ENCODE results near the gene PARD3. TPM values are rescaled to one million over a fixed set of nuclear protein-coding genes. Genes with fewer than 3 reads are reported as not detected.

Gene PARD3
- total and polyA plus RNA-seq, 12 donors = 17.0 to 93.8 (median 47.3) TPM

DNA sequence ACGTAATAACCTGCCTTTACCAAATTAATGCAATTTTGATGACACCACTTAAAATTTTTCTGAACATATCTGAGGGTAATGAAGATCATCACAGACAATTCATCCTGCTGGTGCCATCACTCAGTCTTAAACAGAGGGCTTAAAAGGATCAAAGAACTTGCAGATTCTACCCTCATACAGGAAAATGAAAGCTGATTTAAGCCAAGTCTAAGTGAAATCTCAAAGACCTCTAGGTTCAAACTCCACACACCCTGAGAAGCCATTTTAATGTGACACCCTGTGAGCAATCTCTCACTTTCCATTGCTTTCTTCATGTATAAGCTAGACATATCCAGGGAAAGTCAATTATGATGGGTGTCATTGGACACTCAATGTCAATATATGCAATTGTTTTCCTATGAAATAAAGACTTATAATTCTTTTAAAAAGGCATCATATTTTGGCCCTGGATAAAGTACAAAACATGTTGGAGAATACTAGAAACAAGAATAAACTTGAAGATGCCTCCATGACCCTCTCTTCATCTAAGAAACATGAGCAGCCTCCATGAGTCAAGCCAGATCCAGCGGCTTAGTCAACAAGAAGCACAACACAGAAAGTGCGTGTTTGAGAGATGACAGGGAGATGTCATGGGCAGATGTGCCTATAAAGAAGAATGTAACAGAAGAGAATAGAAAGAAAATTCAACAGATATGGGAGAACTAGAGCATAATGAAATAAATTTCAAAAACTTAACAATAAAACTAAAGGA is 291.9 kb downstream of the PARD3 start:
- 91 to 96% (median 94%) methylated on average over 3 of the region's 3 CpGs for WGBS, 4 donors
- no peak for DNase-seq
- intact Hi-C loops (cut with DNase I) = no loop called here
- Histone ChIP-seq H3K4me3 (no peak overlapping the region), H3K27ac (no peak overlapping the region), H3K9me3 (replicated peaks in 1 of 3) (no peaks in the 10 kb centered on the region), H3K4me1 (replicated peaks in 1 of 2) (peaks cover 9 to 20% of the 10 kb centered on the region in 2 donors), H3K36me3 (replicated peaks in 1 of 2) (no peaks in the 10 kb centered on the region), H3K27me3 (no peaks in the 10 kb centered on the region)
- TF ChIP-seq POLR2A (IDR thresholded peaks at IDR 0.05) = no peak
- TF ChIP-seq, protein P1, sequence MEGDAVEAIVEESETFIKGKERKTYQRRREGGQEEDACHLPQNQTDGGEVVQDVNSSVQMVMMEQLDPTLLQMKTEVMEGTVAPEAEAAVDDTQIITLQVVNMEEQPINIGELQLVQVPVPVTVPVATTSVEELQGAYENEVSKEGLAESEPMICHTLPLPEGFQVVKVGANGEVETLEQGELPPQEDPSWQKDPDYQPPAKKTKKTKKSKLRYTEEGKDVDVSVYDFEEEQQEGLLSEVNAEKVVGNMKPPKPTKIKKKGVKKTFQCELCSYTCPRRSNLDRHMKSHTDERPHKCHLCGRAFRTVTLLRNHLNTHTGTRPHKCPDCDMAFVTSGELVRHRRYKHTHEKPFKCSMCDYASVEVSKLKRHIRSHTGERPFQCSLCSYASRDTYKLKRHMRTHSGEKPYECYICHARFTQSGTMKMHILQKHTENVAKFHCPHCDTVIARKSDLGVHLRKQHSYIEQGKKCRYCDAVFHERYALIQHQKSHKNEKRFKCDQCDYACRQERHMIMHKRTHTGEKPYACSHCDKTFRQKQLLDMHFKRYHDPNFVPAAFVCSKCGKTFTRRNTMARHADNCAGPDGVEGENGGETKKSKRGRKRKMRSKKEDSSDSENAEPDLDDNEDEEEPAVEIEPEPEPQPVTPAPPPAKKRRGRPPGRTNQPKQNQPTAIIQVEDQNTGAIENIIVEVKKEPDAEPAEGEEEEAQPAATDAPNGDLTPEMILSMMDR (IDR thresholded peaks at IDR 0.05) = no peak

DNA sequence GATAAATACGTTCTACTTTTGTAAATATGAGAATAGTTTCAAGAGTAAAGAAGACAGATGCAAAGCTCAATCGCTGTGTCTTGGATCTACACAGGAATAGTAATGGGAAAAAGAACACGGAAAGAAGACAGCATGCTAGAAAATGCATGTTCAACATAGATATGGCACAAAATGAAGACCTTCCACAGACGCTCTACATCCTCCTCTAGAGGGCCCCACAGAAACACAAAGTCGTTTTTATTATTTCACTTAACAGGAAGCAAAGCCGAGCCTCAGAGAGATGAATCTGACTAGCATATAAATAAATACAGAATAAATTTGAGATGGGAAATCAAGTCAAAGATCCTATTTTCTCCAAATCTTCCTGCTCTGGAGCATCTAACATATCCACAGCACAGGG is 292.6 kb downstream of the PARD3 start:
- Histone ChIP-seq H3K4me1 (replicated peaks in 1 of 2) (peaks cover 2 to 14% of the 10 kb centered on the region in 2 donors), H3K27me3 (no peaks in the 10 kb centered on the region), H3K4me3 (no peak overlapping the region), H3K36me3 (replicated peaks in 1 of 2) (no peaks in the 10 kb centered on the region), H3K27ac (no peak overlapping the region), H3K9me3 (replicated peaks in 1 of 3) (no peaks in the 10 kb centered on the region)
- 57 to 71% (median 63%) methylated on average over 6 of the region's 6 CpGs for WGBS, 4 donors
- intact Hi-C loops (cut with DNase I) = no loop called here
- DNase-seq = no peak
- TF ChIP-seq POLR2A (IDR thresholded peaks at IDR 0.05) = no peak
- TF ChIP-seq, protein P1 (IDR thresholded peaks at IDR 0.05) = peak in 4 of 6 experiments; percentile 19 to 45 (median 32)

DNA sequence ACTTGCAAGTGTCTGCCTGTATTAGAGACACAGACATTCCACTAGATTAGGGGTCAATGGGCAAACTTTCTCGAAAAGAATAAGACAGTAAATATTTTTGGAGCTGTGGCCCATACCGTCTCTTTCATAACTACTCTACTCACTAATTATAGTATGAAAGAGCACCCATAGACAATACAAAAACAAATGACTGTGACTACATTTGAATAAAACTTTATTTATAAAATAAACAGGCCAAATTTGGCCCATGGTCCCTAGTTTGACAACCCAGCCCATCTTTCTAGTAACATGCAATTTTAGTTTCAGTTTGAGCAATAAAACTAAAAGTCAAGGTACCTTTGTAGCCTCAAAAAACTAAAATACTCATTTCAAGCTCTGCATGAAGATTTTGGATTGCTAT is 294.6 kb downstream of the PARD3 start:
- 81 to 96% (median 90%) methylated on average over 2 of the region's 2 CpGs for WGBS, 4 donors
- intact Hi-C loops (cut with DNase I) = no loop called here
- DNase-seq = no peak
- H3K36me3 ChIP-seq (replicated peaks in 1 of 2) = no peaks in the 10 kb centered on the region
- H3K27ac ChIP-seq = no peak overlapping the region
- H3K27me3 ChIP-seq = no peaks in the 10 kb centered on the region
- H3K4me3 ChIP-seq = no peak overlapping the region
- no peaks in the 10 kb centered on the region for H3K4me1 ChIP-seq (replicated peaks in 1 of 2)
- TF ChIP-seq, protein P1 (IDR thresholded peaks at IDR 0.05) = no peak
- no peak for TF ChIP-seq POLR2A (IDR thresholded peaks at IDR 0.05)
- no peaks in the 10 kb centered on the region for H3K9me3 ChIP-seq (replicated peaks in 1 of 3)

DNA sequence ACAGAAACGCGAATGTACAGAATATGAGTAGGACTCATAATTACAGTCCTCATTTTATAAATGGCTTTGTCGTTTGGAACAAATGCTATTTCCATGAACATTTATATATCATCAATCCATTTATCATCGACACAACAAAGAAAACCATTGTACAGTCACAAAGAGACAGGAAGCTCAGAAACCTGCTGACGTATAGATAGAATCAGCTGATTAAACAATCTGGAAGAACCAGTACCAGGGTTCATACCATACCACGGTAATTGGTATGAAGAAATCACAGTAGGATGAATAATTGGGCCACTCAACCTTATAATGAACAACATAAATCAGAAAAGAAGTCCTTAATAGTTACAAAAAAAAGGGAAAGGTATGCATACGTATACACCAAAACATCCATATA is 295.0 kb downstream of the PARD3 start:
- TF ChIP-seq, protein P1 (IDR thresholded peaks at IDR 0.05) = no peak
- TF ChIP-seq POLR2A (IDR thresholded peaks at IDR 0.05) = no peak
- no peak for DNase-seq
- WGBS, 4 donors = 74 to 82% (median 79%) methylated on average over 7 of the region's 7 CpGs
- H3K36me3 ChIP-seq (replicated peaks in 1 of 2) = no peaks in the 10 kb centered on the region
- intact Hi-C loops (cut with DNase I) = no loop called here
- H3K4me1 ChIP-seq (replicated peaks in 1 of 2) = no peaks in the 10 kb centered on the region
- H3K9me3 ChIP-seq (replicated peaks in 1 of 3) = no peaks in the 10 kb centered on the region
- H3K27ac ChIP-seq = no peak overlapping the region
- H3K27me3 ChIP-seq = no peaks in the 10 kb centered on the region
- H3K4me3 ChIP-seq = no peak overlapping the region
